Measurements from ENCODE around the gene CD28.

DNA sequence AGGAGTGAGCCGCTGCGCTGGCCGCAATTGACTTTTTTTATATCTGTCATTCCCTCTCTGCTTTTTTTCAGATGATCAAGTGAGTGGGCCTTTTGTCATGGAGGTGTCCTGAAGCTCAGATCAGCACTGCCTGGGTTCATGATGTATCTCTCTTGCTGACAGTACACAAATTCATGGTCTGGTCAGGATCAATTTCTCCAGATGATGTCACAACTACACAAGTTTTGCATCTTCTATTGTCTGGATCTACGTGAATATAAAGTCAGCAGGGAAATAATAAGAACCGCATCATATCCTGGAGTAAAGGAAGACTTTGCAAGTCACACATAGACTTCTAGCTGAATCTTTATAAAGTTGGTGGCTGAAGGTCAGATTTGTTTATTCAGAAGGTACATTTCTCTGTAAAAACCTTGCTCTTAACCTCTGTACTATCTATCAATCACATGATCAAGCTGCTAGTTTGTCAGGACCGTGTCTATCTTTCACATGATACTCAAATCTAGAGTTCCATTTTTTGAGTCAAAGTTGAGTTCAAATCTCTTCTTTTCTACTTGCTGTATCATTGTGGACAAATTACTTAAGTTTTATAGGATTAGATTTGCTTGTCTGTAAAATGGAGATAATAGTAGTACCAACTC, 13.1 kb upstream of the CD28 start:
- TF ChIP-seq, protein P1, sequence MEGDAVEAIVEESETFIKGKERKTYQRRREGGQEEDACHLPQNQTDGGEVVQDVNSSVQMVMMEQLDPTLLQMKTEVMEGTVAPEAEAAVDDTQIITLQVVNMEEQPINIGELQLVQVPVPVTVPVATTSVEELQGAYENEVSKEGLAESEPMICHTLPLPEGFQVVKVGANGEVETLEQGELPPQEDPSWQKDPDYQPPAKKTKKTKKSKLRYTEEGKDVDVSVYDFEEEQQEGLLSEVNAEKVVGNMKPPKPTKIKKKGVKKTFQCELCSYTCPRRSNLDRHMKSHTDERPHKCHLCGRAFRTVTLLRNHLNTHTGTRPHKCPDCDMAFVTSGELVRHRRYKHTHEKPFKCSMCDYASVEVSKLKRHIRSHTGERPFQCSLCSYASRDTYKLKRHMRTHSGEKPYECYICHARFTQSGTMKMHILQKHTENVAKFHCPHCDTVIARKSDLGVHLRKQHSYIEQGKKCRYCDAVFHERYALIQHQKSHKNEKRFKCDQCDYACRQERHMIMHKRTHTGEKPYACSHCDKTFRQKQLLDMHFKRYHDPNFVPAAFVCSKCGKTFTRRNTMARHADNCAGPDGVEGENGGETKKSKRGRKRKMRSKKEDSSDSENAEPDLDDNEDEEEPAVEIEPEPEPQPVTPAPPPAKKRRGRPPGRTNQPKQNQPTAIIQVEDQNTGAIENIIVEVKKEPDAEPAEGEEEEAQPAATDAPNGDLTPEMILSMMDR (IDR thresholded peaks at IDR 0.05; ENCODE audit: extremely low read depth in 1 of 2, insufficient read depth in 1 of 2, low read depth in 1 of 2, low read length in 2 of 2): no peak
- no peak for TF ChIP-seq EZH2 (IDR thresholded peaks at IDR 0.05; ENCODE audit: borderline replicate concordance, low read depth, low read length, severe bottlenecking)
- TF ChIP-seq, protein P2, sequence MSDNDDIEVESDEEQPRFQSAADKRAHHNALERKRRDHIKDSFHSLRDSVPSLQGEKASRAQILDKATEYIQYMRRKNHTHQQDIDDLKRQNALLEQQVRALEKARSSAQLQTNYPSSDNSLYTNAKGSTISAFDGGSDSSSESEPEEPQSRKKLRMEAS (IDR thresholded peaks at IDR 0.05; ENCODE audit: insufficient read depth, insufficient read length): no peak
- TF ChIP-seq POLR2AphosphoS5 (IDR thresholded peaks at IDR 0.05; ENCODE audit: insufficient read depth, low read depth, low read length): no peak
- TF ChIP-seq POLR2A (IDR thresholded peaks at IDR 0.05; ENCODE audit: low read depth, low read length): no peak
- no peak for TF ChIP-seq JUN (IDR thresholded peaks at IDR 0.05; ENCODE audit: borderline replicate concordance, insufficient read depth, insufficient read length, low read depth)
- TF ChIP-seq GATA2 (IDR thresholded peaks at IDR 0.05; ENCODE audit: insufficient read depth, insufficient read length, low read depth, low read length): no peak
- no peak for TF ChIP-seq MYC (IDR thresholded peaks at IDR 0.05; ENCODE audit: low read depth, low read length)
- TF ChIP-seq FOS (IDR thresholded peaks at IDR 0.05; ENCODE audit: borderline replicate concordance, insufficient read depth, low read length): no peak
